Bronchial epithelial cell (primary cell): ENCODE data around the gene ZFR2. TPM values are rescaled to one million over a fixed set of nuclear protein-coding genes. Genes with fewer than 3 reads are reported as not detected.

Experiments
- DNase-seq: peaks from one replicate; pipeline ENCODE4 v3.0.0-alpha.2; 2010; ENCODE audit warnings: low read depth
- FAIRE-seq: peaks from 2 replicates; lab custom pipeline; 2011; peaks lifted over from hg19 to GRCh38; lab: Jason Lieb, UNC
- H3K27me3 ChIP-seq: 2 replicates; pipeline ENCODE4 v1.5.1; 2011; ENCODE audit warnings: low read length; ENCODE audit not compliant: control insufficient read depth, insufficient read depth
- H3K36me3 ChIP-seq: 2 replicates; pipeline ENCODE4 v1.5.1; 2011; ENCODE audit warnings: low read length; ENCODE audit not compliant: control insufficient read depth, insufficient read depth
- H3K4me3 ChIP-seq: 2 replicates; pipeline ENCODE4 v1.5.1; 2011; ENCODE audit warnings: mild to moderate bottlenecking, low read depth, low read length, control low read depth
- CTCF ChIP-seq: IDR thresholded peaks from 2 replicates; pipeline ENCODE4 v1.5.1; 2011; ENCODE audit warnings: mild to moderate bottlenecking, moderate library complexity, low read length, control low read depth, inconsistent platforms; ENCODE audit not compliant: insufficient read depth, severe bottlenecking
- total RNA-seq: library from RNA; depleted of rRNA; stranded (reverse); fragments of >200 nt; gene quantifications from 2 replicates; pipeline ENCODE4 v1.2.1, GENCODE V29; 2014

The ZFR2 gene
- total RNA-seq, 1 donor from 2014 or later, result not detected

- DNase-seq (no peak), FAIRE-seq (no peak)
- no peaks in the 10 kb centered on the region for H3K27me3 ChIP-seq
- TF ChIP-seq CTCF, result no peak
- H3K4me3 ChIP-seq, result no peak overlapping the region
- H3K36me3 ChIP-seq, result no peaks in the 10 kb centered on the region
Measured at GRCh38 chr19:3778899-3779723, 89.7 kb downstream of the ZFR2 start.

GRCh38 chr19:3778104-3778867 is 90.6 kb downstream of the ZFR2 start:
- no peaks in the 10 kb centered on the region for H3K27me3 ChIP-seq
- FAIRE-seq, result no peak
- TF ChIP-seq CTCF, result no peak
- no peak overlapping the region for H3K4me3 ChIP-seq
- no peak for DNase-seq
- H3K36me3 ChIP-seq, result no peaks in the 10 kb centered on the region

DNA sequence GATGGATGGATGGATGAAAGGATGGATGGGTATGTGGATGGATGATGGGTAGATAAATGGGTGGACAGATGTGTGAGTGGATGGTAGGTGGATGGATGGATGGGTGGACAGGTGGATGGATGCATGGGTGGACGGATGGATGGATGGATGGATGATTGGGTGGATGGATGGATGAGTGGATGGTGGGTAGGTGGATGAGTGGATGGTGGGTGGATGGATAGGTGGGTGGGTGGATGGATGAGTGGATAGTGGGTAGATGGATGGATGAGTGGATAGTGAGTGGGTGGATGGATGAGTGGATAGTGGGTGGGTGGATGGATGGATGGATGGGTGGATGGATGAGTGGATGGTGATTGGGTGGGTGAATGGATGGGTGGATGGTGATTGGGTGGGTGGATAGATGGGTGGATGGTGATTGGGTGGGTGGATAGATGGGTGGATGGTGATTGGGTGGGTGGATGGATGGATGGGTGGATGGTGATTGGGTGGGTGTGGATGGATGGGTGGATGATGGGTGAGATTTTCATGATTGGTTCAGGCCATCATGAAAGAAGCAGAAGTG is 92.3 kb downstream of the ZFR2 start:
- Histone ChIP-seq H3K4me3 (no peak overlapping the region), H3K36me3 (no peaks in the 10 kb centered on the region), H3K27me3 (no peaks in the 10 kb centered on the region)
- TF ChIP-seq CTCF, result no peak
- DNase-seq (no peak), FAIRE-seq (peak; percentile 43)

DNA sequence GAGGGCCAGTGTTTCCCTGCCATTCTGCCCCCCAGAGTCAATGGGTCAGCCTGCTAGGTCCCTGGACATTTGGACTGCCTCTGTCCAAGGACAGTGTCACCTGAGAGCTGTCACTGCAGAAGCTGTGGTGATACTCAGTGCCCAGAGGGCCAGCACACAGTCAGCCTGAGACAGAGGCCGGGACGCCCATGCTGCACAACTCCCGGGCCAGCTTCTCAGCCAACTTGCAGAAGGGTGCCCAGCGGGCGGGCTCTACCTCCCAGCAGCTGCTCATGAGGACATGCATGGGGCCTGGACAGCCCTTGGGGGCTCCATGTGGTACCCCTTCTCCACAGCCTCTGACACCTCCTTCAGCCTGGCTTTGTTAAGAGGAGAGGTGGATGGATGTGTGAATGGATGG is 93.0 kb downstream of the ZFR2 start:
- TF ChIP-seq CTCF, result no peak
- FAIRE-seq (no peak), DNase-seq (no peak)
- H3K27me3 ChIP-seq, result no peaks in the 10 kb centered on the region
- H3K4me3 ChIP-seq, result no peak overlapping the region
- no peaks in the 10 kb centered on the region for H3K36me3 ChIP-seq

DNA sequence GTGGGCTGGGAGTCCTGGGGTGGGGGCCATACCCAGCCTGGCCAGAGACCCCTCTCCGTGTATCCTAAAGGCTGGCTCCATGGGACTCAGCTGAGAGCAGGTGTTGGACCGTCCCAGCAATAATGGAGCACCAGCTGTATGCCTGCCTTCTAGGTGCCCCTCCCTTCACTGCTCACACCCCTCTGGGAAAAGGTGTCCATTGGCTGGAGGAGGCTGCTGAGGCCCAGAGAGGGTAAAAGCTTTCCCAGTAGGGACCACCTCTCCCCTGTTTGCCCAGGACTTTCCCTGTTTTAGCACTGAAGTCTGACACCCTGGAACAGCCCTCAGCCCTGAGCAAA is 93.5 kb downstream of the ZFR2 start:
- H3K4me3 ChIP-seq, result no peak overlapping the region
- DNase-seq, result no peak
- TF ChIP-seq CTCF, result no peak
- H3K27me3 ChIP-seq, result no peaks in the 10 kb centered on the region
- FAIRE-seq, result no peak
- H3K36me3 ChIP-seq, result no peaks in the 10 kb centered on the region
